IPS DF 19.7 (cell line): ENCODE results near the gene RPS14.
"Not testable (repeated sequence)": the region's sequence is repeated elsewhere in the genome, so short reads cannot be mapped to it uniquely, and the experiment has no call there.

Experiments used
- DNase-seq: peaks from one replicate; pipeline ENCODE4 v3.0.0-alpha.2; 2013; ENCODE audit warnings: low read depth, low spot score

RPS14 gene

GRCh38 chr5:150446088-150446487 lies 3.5 kb downstream of the RPS14 start:
- no peak for DNase-seq

DNA sequence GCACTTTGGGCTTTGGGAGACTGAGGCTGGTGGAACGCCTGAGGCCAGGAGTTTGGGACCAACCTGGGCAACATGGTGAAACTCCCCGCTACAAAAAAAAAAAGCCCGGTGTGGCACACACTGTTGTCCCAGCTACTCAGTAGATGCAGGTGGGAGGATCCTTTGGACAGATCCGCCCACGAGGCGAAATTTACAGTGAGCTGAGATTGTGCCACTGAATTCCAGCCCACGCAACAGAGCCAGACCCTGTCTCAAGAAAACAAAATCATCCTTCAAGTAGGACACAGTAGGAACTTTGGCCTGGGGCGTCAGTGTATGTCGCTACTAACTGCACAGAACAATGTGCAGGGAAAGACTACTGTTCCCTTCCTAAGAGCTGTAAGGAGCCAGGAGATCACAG lies 4.8 kb downstream of the RPS14 start:
- DNase-seq, result no peak

- no peak for DNase-seq
Observed at GRCh38 chr5:150443242-150444075, 6.1 kb downstream of the RPS14 start.

- no peak for DNase-seq
Observed at GRCh38 chr5:150442699-150443080, 6.8 kb downstream of the RPS14 start.

- DNase-seq, result no peak
Observed at GRCh38 chr5:150441813-150442698, 7.5 kb downstream of the RPS14 start.

DNA sequence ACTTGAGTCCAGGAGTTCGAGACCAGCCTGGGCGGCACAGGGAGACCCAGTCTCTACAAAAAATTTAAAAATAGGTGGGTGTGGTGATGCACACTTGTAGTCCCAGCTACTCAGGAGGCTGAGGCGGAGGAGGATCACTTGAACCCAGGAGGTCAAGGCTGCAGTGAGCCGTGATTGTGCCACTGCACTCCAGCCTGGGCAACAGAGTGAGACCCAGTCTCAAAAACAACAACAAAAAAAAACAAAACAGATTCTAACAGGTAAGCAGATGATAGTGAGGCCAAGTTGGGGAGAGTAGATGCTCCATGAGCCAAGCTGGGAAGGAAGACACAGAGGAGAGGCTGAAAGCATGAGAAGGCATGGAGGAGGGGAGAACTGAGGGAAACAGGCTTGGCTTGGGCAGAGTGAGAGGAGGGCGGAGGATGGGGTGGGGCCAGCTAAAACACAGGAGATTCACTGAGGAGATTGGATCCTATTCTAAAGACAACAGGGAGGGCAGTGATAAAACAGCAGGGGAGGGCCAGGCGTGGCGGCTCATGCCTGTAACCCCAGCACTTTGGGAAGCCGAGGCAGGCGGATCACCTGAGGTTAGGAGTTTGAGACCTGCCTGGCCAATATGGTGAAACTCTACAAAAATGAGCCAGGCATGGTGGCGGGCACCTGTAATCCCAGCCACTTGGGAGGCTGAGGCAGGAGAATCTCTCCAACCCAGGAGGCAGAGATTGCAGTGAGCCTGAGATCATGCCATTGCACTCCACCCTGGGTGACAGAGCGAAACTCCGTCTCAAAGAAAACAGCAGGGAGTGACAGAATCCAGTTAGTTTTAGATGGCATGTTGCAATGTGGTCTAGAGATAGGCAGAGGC lies 8.4 kb downstream of the RPS14 start:
- no peak for DNase-seq

DNA sequence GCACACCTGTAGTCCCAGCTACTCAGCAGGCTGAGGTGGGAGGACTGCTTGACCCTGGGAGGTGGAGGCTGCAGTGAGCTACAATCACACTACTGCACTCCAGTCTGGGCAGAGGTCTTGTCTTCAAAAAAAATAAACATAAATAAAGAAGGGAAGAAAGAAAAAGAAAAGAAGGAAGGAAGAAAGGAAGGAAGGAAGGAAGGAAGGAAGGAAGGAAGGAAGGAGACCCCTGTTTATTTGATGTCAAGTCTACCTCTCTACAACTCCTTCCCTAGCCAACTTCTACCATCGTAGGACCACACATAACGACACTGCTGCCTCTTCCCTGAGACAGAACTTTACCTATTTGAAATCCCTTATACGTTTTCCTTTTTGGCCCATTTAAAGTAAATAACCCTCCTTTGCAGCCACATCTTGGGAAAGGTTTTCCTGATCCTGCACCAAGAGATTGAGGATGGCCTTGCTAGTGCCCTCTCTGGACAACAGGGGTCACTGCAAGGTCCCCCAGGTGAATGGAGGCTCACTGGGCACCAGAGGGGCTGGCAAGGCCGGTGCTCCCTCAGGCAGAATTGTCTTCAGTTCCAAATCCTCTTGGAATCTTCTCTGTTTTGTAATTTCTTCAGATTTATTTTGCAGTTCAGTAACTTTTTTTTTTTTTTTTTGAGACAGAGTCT lies 10.5 kb downstream of the RPS14 start:
- no peak for DNase-seq

GRCh38 chr5:150436141-150436680 lies 13.3 kb downstream of the RPS14 start:
- DNase-seq, result peak; percentile 78

GRCh38 chr5:150434464-150434863 lies 15.1 kb downstream of the RPS14 start:
- no peak for DNase-seq

- DNase-seq, result no peak
Observed at GRCh38 chr5:150431574-150431973, 18.0 kb downstream of the RPS14 start.

GRCh38 chr5:150431048-150431447 lies 18.5 kb downstream of the RPS14 start:
- DNase-seq, result no peak

GRCh38 chr5:150429410-150429873 lies 20.1 kb downstream of the RPS14 start:
- DNase-seq, result no peak

- DNase-seq, result no peak
Observed at GRCh38 chr5:150428978-150429377, 20.6 kb downstream of the RPS14 start.

DNA sequence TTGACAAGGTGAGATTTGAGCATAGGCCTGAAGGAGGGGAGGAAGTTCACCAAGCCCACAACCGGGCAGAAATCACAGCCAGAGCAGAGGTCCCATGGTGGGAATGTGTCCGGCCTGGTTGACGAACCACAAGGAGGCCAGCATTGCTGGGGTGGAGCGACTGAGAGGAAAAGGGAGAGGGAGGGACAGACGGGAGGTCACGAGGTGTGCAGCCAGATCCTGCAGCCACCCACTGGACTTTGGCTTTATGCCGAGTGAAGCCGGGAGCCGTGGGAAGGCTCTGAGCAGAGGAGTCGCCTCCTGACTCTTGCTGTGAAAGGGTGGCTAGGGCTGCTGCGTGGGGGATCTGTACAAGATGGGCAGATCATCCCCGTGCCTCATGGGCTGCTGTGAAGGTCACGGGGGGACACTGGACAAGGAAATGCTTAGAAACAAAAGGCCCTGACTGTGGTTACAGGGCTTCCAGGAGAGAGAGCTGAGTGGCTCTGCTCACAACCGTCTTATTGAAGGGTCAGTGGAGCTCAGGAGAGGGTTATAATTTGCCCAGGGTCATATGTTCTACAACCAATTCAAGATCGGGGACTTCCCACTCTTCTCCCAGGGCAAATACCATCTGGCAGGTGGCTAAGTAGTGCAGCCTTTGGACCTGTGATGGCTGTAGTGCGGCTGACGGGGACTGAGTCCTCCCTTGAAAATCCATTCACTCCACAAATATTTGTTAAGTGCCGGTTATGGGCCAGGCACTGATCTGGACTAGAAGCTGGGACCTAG lies 21.2 kb downstream of the RPS14 start:
- DNase-seq, result no peak

DNA sequence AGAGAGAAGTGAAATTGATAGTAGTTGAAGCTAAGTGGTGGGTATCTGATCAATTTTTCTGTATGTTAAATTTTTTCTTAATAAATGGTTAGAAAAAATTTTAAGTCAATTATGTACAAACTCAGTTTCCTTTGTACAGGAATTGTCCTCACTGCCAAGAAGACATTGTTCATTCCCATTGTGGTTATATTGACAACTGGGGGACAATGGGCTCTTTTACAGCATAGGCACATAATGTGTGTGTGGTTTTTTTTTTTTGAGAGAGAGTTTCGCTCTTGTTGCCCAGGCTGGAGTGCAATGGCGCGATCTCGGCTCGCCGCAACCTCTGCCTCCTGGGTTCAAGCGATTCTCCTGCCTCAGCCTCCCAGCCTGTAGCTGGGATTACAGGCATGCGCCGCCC lies 23.4 kb downstream of the RPS14 start:
- DNase-seq, result not testable (repeated sequence)

DNA sequence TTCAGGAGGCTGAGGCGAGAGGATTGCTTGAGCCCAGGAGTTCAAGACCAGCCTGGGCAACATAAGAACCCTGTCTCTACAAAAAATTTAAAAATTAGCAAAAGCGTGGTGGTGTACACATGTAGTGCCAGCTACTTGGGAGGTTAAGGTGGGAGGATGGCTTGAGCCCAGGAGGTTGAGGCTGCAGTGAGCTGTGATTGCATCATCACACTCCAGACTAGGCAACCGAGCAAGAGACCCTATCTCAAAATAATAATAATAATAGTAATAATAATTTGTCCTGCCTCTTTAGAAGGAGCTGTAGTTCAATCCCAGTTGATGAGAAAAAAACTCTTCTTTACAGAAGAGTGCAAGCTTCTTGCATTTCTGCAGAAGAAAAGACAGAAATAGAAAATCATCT lies 26.8 kb downstream of the RPS14 start:
- DNase-seq, result no peak

GRCh38 chr5:150422075-150422474 lies 27.5 kb downstream of the RPS14 start:
- DNase-seq, result no peak

- no peak for DNase-seq
Observed at GRCh38 chr5:150419630-150420270, 29.8 kb downstream of the RPS14 start.
